Skeletal muscle cell (primary cell): ENCODE measurements around the gene CMC4.

ENCODE experiments used
- DNase-seq: peaks from one replicate; pipeline ENCODE4 v3.0.0-alpha.2; 2010; ENCODE audit warnings: low read depth
- H3K4me3 ChIP-seq: 2 replicates; pipeline ENCODE4 v1.5.1; 2011; ENCODE audit warnings: low read depth, mild to moderate bottlenecking, control low read depth, low read length, moderate library complexity

Gene CMC4

GRCh38 chrX:155055494-155055893, 15.4 kb downstream of the CMC4 start:
- H3K4me3 ChIP-seq: no peak overlapping the region

GRCh38 chrX:155054255-155054654, 16.7 kb downstream of the CMC4 start:
- DNase-seq: no peak
- no peak overlapping the region for H3K4me3 ChIP-seq

More at GRCh38 chrX:155055494-155055893, 15.4 kb downstream of the CMC4 start:
- no peak for DNase-seq

- no peak for DNase-seq
- no peak overlapping the region for H3K4me3 ChIP-seq
Observed at GRCh38 chrX:155053656-155054055, 17.3 kb downstream of the CMC4 start.

- no peak overlapping the region for H3K4me3 ChIP-seq
- DNase-seq: no peak
Observed at GRCh38 chrX:155052738-155053498, 18.0 kb downstream of the CMC4 start.

- DNase-seq: no peak
Observed at GRCh38 chrX:155048977-155049619, 21.8 kb downstream of the CMC4 start.

GRCh38 chrX:155046811-155047528, 24.0 kb downstream of the CMC4 start:
- DNase-seq: no peak
- H3K4me3 ChIP-seq: no peak overlapping the region

More at GRCh38 chrX:155048977-155049619, 21.8 kb downstream of the CMC4 start:
- no peak overlapping the region for H3K4me3 ChIP-seq

GRCh38 chrX:155046129-155046810, 24.7 kb downstream of the CMC4 start:
- no peak for DNase-seq
- H3K4me3 ChIP-seq: no peak overlapping the region

- no peak for DNase-seq
- H3K4me3 ChIP-seq: no peak overlapping the region
Observed at GRCh38 chrX:155035688-155036087, 35.2 kb downstream of the CMC4 start.

GRCh38 chrX:155031657-155032056, 39.3 kb downstream of the CMC4 start:
- no peak for DNase-seq
- no peak overlapping the region for H3K4me3 ChIP-seq

- no peak for DNase-seq
- H3K4me3 ChIP-seq: no peak overlapping the region
Observed at GRCh38 chrX:155028877-155029291, 42.1 kb downstream of the CMC4 start.

- DNase-seq: no peak
- peak overlapping the region; percentile 67 for H3K4me3 ChIP-seq
Observed at GRCh38 chrX:155028129-155028528, 42.8 kb downstream of the CMC4 start.

GRCh38 chrX:155027509-155028066, 43.3 kb downstream of the CMC4 start:
- H3K4me3 ChIP-seq: peak overlapping the region; percentile 67
- DNase-seq: no peak

GRCh38 chrX:155026727-155027508, 44.0 kb downstream of the CMC4 start, which contains the start of gene FUNDC2:
Gene FUNDC2 (plus strand): TSS chrX:155026844. CDS start chrX:155026939, 95 bp downstream.
- H3K4me3 ChIP-seq: peak within 1 kb of the TSS; percentile 67
- DNase-seq: peak; percentile 80

GRCh38 chrX:155026420-155026726, 44.6 kb downstream of the CMC4 start:
- no peak for DNase-seq
- H3K4me3 ChIP-seq: peak overlapping the region; percentile 67

GRCh38 chrX:155023907-155024833, 46.8 kb downstream of the CMC4 start:
- DNase-seq: no peak
- H3K4me3 ChIP-seq: no peak overlapping the region

- no peak within 1 kb of the TSS for H3K4me3 ChIP-seq
- no peak for DNase-seq
Observed at GRCh38 chrX:155022585-155022984, 48.4 kb downstream of the CMC4 start, which contains the start of gene F8. Gene F8 (minus strand): TSS chrX:155022723. CDS start chrX:155022552, 171 bp downstream.

- DNase-seq: no peak
- no peak overlapping the region for H3K4me3 ChIP-seq
Observed at GRCh38 chrX:155020591-155020990, 50.3 kb downstream of the CMC4 start.
